ENCODE measurements around the gene PTPRU.

GRCh38 chr1:29201595-29202051, 34.7 kb upstream of the PTPRU start:
- TF ChIP-seq CTCF (conservative IDR thresholded peaks at IDR 0.05; ENCODE audit: low read depth in 2 of 2) (no peak), CREB1 (CRISPR knock-in tag; IDR thresholded peaks at IDR 0.05; ENCODE audit: low read depth) (no peak), EZH2 (IDR thresholded peaks at IDR 0.05; ENCODE audit: low read depth, unreplicated experiment) (no peak), POLR2AphosphoS5 (IDR thresholded peaks at IDR 0.05; ENCODE audit: low read depth) (no peak), EZH2phosphoT487 (IDR thresholded peaks at IDR 0.05; ENCODE audit: unreplicated experiment) (no peak)

Measured in GM23338 (cell line).